GM10266 (cell line): ENCODE results near the gene PIK3R6.

Source experiments
- DNase-seq: peaks from one replicate; pipeline ENCODE4 v3.0.0; 2012; ENCODE audit errors: extremely low spot score
- CTCF ChIP-seq: IDR thresholded peaks from 2 replicates; pipeline ENCODE4 v1.5.1; 2012; ENCODE audit warnings: mild to moderate bottlenecking, low read depth; ENCODE audit not compliant: control insufficient read depth, insufficient read depth; ENCODE audit errors: missing control alignments

Gene PIK3R6

GRCh38 chr17:8836821-8837562 is 30.5 kb downstream of the PIK3R6 start:
- TF ChIP-seq CTCF: no peak
- no peak for DNase-seq

- DNase-seq: no peak
- TF ChIP-seq CTCF: no peak
Measured at GRCh38 chr17:8835631-8836364, 31.7 kb downstream of the PIK3R6 start.

GRCh38 chr17:8835106-8835505 is 32.4 kb downstream of the PIK3R6 start:
- no peak for DNase-seq
- TF ChIP-seq CTCF: no peak

- peak; percentile 60 for TF ChIP-seq CTCF
- no peak for DNase-seq
Measured at GRCh38 chr17:8832711-8833352, 34.6 kb downstream of the PIK3R6 start.

GRCh38 chr17:8831234-8831849 is 36.1 kb downstream of the PIK3R6 start:
- no peak for DNase-seq
- no peak for TF ChIP-seq CTCF

- TF ChIP-seq CTCF: no peak
- DNase-seq: peak; percentile 5
Measured at GRCh38 chr17:8830141-8830540, 37.3 kb downstream of the PIK3R6 start.
